GM21737 (cell line): ENCODE measurements around the gene SMARCC1.

ENCODE experiments used
- ATAC-seq: cut with Tn5 transposase; IDR thresholded peaks from one replicate; pipeline ENCODE4 v1.9.1; 2021; ENCODE audit warnings: mild to moderate bottlenecking, moderate library complexity; ENCODE audit not compliant: unreplicated experiment

The SMARCC1 gene

GRCh38 chr3:47565734-47566550, 215.8 kb downstream of the SMARCC1 start:
- ATAC-seq, result no peak

- ATAC-seq, result no peak
Observed at GRCh38 chr3:47556351-47556750, 225.3 kb downstream of the SMARCC1 start.

DNA sequence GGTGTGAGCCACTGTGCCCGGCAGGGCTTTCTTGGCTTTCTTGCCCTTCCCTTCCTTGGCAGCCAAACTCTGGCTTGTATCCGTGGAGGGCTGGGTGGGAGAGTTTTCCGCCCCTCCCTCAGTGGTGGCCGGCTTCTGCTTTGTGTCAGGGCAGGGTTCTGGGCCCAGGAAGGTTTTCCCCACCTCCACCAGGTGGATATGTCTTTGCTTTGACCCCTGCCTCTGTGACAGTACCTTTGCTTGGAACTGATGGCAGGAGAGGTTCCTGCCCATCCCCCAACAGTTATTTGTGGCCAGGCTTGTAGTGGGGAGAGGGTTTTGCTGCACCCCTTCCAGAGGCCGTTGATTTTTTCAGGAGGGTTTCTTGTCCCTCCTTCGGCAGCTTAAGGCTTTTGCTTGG, 227.4 kb downstream of the SMARCC1 start:
- ATAC-seq, result no peak

GRCh38 chr3:47553407-47553806, 228.3 kb downstream of the SMARCC1 start:
- no peak for ATAC-seq

DNA sequence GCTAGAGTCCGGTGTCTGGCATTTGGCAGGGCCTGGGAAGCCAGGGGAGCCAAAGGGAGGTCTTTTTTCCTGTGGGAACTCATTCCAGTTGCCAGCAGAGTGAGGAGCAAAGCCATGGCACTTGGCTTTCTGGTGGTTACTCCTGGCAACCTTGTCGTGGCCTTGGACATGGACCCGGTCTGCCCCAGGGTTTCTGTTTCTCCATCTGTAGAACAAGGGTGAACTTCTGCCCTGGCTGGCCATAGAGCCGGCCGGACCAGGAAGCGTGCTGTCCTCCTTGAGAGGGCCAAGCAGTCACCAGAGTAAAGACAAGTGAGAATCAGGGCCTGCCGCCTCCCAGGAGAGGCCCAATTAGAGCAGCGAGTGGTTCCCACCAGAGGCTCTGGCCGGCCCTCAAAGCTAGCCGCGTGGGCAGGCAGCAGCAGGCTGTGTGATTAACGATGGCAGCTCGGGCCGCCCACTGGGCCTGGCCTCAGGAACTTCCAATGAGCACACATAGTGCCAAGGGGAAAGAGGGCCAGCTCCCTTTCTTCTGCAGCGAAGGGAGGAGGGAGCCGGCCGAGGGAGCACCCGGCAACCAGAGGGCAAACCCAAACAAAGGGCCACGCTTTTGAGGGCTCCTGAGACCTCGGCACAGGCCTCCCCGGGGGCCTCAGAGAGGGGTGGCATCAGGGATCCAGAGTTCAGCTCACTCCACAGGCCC, 239.1 kb downstream of the SMARCC1 start:
- no peak for ATAC-seq

GRCh38 chr3:47541583-47542108, 240.0 kb downstream of the SMARCC1 start:
- ATAC-seq, result no peak

- no peak for ATAC-seq
Observed at GRCh38 chr3:47540281-47540680, 241.4 kb downstream of the SMARCC1 start.

- ATAC-seq, result no peak
Observed at GRCh38 chr3:47536967-47537366, 244.7 kb downstream of the SMARCC1 start.

DNA sequence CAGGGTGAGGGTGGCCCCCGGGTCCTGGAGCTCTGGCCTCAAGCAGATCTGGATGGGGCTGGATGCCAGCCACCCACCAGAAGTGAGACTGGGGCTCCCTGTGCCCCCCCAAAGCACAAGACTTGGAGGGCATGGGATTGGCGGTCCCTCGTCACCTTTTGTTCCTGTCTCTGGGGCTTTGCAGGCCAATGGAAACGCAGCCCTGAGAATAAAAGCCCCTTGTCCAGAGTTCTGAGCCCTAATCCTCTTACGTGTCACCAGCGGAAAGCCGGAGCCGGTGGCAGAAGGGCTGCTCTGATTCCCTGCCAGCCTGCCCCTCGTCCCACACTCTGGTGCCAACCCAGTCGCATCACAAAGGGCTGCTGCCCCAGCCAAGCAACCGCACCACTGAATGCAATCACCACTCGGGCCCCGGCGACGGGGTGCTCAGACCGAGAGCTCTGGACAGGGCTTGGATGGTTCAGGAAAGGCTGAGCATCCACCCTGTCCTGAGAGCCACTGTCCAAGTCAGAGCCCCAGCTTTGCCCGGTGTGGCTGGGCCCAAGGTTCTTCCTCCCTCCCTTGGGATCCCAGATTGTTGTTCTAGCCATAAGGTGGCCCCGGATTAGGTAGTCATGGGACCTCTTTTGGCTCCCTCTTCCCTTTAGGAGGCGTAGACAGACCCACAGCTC, 245.3 kb downstream of the SMARCC1 start:
- ATAC-seq, result no peak
